SK-N-SH treated with all-trans-retinoic acid at 6 μM for 48 hours (cell line): ENCODE data around the gene PEDS1.
"Not testable (repeated sequence)": the region's sequence is repeated elsewhere in the genome, so short reads cannot be mapped to it uniquely, and the experiment has no call there.

Source experiments
- ATAC-seq: fragments of 200-7000 bp; cut with Tn5 transposase; 3 replicates; pipeline ENCODE4 v1.9.1; 2020; ENCODE audit warnings: mild to moderate bottlenecking, moderate library complexity
- ARNTL ChIP-seq: fragments of 450-650 bp; formaldehyde crosslinking; IDR thresholded peaks from 2 replicates; pipeline ENCODE4 v1.5.0; 2020; ENCODE audit warnings: low read depth, mild to moderate bottlenecking, moderate library complexity, borderline replicate concordance
- BACH2 ChIP-seq: fragments of 250-450 bp; sonication (Bioruptor Pico); IDR thresholded peaks from 2 replicates; pipeline ENCODE4 v1.9.0; 2021; ENCODE audit warnings: mild to moderate bottlenecking, borderline replicate concordance
- CREB5 ChIP-seq: fragments of 250-450 bp; sonication (Bioruptor Pico); IDR thresholded peaks from 2 replicates; pipeline ENCODE4 v1.5.1; 2020; ENCODE audit warnings: low read depth, mild to moderate bottlenecking, moderate library complexity
- CSDC2 ChIP-seq: fragments of 250-450 bp; sonication (Bioruptor Pico); IDR thresholded peaks from 2 replicates; pipeline ENCODE4 v1.5.0; 2020; ENCODE audit warnings: mild to moderate bottlenecking, moderate library complexity
- CSRNP3 ChIP-seq: fragments of 250-450 bp; sonication (Bioruptor Pico); IDR thresholded peaks from 2 replicates; pipeline ENCODE4 v1.5.1; 2021; ENCODE audit warnings: mild to moderate bottlenecking, moderate library complexity
- ESRRG ChIP-seq: fragments of 250-450 bp; sonication (Bioruptor Pico); IDR thresholded peaks from 2 replicates; pipeline ENCODE4 v1.6.1; 2021; ENCODE audit warnings: mild to moderate bottlenecking
- GLIS3 ChIP-seq: fragments of 250-450 bp; sonication (Bioruptor Pico); IDR thresholded peaks from 2 replicates; pipeline ENCODE4 v1.5.0; 2020; ENCODE audit warnings: mild to moderate bottlenecking, moderate library complexity
- ISL1 ChIP-seq: fragments of 250-450 bp; sonication (Bioruptor Pico); IDR thresholded peaks from 2 replicates; pipeline ENCODE4 v2.1.2; 2022; ENCODE audit warnings: mild to moderate bottlenecking, moderate library complexity
- OSR1 ChIP-seq: fragments of 250-450 bp; sonication (Bioruptor Pico); IDR thresholded peaks from 2 replicates; pipeline ENCODE4 v1.8.0; 2022; ENCODE audit warnings: moderate library complexity, mild to moderate bottlenecking, inconsistent platforms
- PATZ1 ChIP-seq: fragments of 250-450 bp; sonication (Bioruptor Pico); IDR thresholded peaks from 2 replicates; pipeline ENCODE4 v1.8.0; 2020; ENCODE audit warnings: mild to moderate bottlenecking, moderate library complexity, borderline replicate concordance
- POU6F1 ChIP-seq: fragments of 250-450 bp; sonication (Bioruptor Pico); IDR thresholded peaks from 2 replicates; pipeline ENCODE4 v1.8.0; 2021; ENCODE audit warnings: low read depth, mild to moderate bottlenecking, moderate library complexity, borderline replicate concordance
- PPARA ChIP-seq: fragments of 250-450 bp; sonication (Bioruptor Pico); IDR thresholded peaks from 2 replicates; pipeline ENCODE4 v1.5.0; 2020; ENCODE audit warnings: mild to moderate bottlenecking, borderline replicate concordance
- RARB ChIP-seq: fragments of 250-450 bp; sonication (Bioruptor Pico); IDR thresholded peaks from 2 replicates; pipeline ENCODE4 v1.8.0; 2021; ENCODE audit warnings: mild to moderate bottlenecking, moderate library complexity
- SNAI2 ChIP-seq: fragments of 250-450 bp; sonication (Bioruptor Pico); IDR thresholded peaks from 2 replicates; pipeline ENCODE4 v1.5.0; 2020; ENCODE audit warnings: mild to moderate bottlenecking, moderate library complexity
- TCF4 ChIP-seq: fragments of 250-450 bp; sonication (Bioruptor Pico); IDR thresholded peaks from 2 replicates; pipeline ENCODE4 v1.8.0; 2021; ENCODE audit warnings: mild to moderate bottlenecking, moderate library complexity, borderline replicate concordance
- TSHZ2 ChIP-seq: fragments of 250-450 bp; sonication (Bioruptor Pico); IDR thresholded peaks from 2 replicates; pipeline ENCODE4 v1.5.0; 2020; ENCODE audit warnings: mild to moderate bottlenecking, moderate library complexity
- ZC3H10 ChIP-seq: fragments of 250-450 bp; sonication (Bioruptor Pico); IDR thresholded peaks from 2 replicates; pipeline ENCODE4 v1.5.1; 2021; ENCODE audit warnings: mild to moderate bottlenecking, moderate library complexity
- ZFP3 ChIP-seq: fragments of 250-450 bp; sonication (Bioruptor Pico); IDR thresholded peaks from 2 replicates; pipeline ENCODE4 v1.5.0; 2020; ENCODE audit warnings: mild to moderate bottlenecking, moderate library complexity
- ZFP30 ChIP-seq: fragments of 450-650 bp; formaldehyde crosslinking; IDR thresholded peaks from 2 replicates; pipeline ENCODE4 v1.5.0; 2022; ENCODE audit warnings: mild to moderate bottlenecking, moderate library complexity
- ZNF70 ChIP-seq: fragments of 450-650 bp; formaldehyde crosslinking; IDR thresholded peaks from 2 replicates; pipeline ENCODE4 v1.5.0; 2020; ENCODE audit warnings: mild to moderate bottlenecking, moderate library complexity
- ZNF8 ChIP-seq: fragments of 450-650 bp; formaldehyde crosslinking; IDR thresholded peaks from 2 replicates; pipeline ENCODE4 v1.5.0; 2020; ENCODE audit warnings: mild to moderate bottlenecking, moderate library complexity

The PEDS1 gene

GRCh38 chr20:50108556-50109235 lies 44.8 kb downstream of the PEDS1 start:
- TF ChIP-seq ARNTL (CRISPR knock-in tag) (no peak), GLIS3 (CRISPR knock-in tag) (no peak), TCF4 (CRISPR knock-in tag) (no peak), PPARA (CRISPR knock-in tag) (no peak), CREB5 (no peak), ZNF70 (CRISPR knock-in tag) (no peak), ZFP30 (CRISPR knock-in tag) (no peak), ISL1 (no peak), ZC3H10 (CRISPR knock-in tag) (no peak), POU6F1 (CRISPR knock-in tag) (no peak), OSR1 (no peak), CSRNP3 (CRISPR knock-in tag) (no peak), TSHZ2 (CRISPR knock-in tag) (no peak), PATZ1 (CRISPR knock-in tag) (no peak), ESRRG (CRISPR knock-in tag) (no peak), RARB (no peak), BACH2 (no peak), ZFP3 (CRISPR knock-in tag) (no peak), ZNF8 (CRISPR knock-in tag) (no peak)
- no peak for ATAC-seq

- ATAC-seq = no peak
- no peak for TF ChIP-seq ESRRG (CRISPR knock-in tag)
Observed at GRCh38 chr20:50107796-50108331, 45.7 kb downstream of the PEDS1 start.

GRCh38 chr20:50107086-50107660 lies 46.4 kb downstream of the PEDS1 start:
- no peak for ATAC-seq
- TF ChIP-seq TSHZ2 (CRISPR knock-in tag) (no peak), ZNF8 (CRISPR knock-in tag) (no peak), BACH2 (no peak), SNAI2 (CRISPR knock-in tag) (no peak), PPARA (CRISPR knock-in tag) (no peak), GLIS3 (CRISPR knock-in tag) (no peak), ZNF70 (CRISPR knock-in tag) (no peak), ZFP3 (CRISPR knock-in tag) (no peak), POU6F1 (CRISPR knock-in tag) (no peak), CSDC2 (CRISPR knock-in tag) (no peak), ISL1 (no peak)

GRCh38 chr20:50106669-50107068 lies 46.9 kb downstream of the PEDS1 start:
- not testable (repeated sequence) for ATAC-seq
